Hematopoietic multipotent progenitor cell treated with erythropoietin and hydrocortisone succinate and interleukin-3 and kit ligand, for 4 days (in vitro differentiated cells): ENCODE results near the gene UPK1A.
A peak's percentile ranks its signal among the peaks of the same experiment; 100 is the strongest.

Experiments
- DNase-seq: peaks from one replicate; pipeline ENCODE4 v3.0.0-alpha.2; 2015

UPK1A gene

DNA sequence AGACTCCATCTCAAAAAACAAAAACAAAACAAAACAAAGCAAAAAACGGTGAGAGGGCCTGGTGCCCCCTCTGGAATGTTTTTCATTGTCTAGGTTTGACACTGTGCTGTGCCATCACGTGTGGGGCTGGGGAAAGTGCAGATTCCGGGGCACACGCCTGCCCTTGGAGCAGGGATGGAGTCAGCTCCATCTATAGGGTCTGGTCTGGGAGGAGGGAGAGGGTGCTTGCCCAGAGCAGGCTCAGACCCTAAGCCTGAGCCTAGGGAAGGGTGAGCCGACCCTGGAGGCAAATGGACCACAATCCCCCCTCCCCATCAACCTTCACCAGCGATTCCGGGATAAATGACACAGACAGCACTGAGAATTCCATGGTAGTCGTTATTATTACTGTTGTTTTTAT lies 27.1 kb downstream of the UPK1A start:
- no peak for DNase-seq

- DNase-seq, result peak; percentile 95
These were observed 27.7 kb downstream of the UPK1A start for GRCh38 chr19:35693835-35694599.

DNA sequence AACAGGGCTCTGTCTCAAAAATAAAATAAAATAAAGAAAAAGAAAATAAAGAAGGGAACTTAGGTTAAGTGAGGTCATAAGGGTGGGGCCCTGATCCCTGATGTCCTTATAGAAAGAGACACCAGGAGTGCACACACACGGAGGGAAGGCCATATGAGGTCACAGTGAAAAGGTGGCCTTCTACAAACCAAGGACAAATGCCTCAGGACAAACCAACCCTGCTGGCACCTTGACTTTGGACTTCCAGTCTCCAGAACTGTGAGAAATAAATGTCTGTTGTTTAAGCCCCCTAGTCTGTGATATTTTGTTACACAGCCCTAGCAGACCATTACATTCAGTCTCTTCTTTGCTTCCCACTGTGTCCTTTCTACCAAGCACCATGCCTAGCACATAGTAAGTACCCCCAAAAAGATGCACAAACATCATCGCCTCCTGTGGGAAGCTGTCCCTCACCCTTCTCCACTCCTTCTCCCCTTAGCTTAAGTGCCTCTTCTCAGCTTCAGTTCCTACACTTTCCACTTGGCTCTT lies 29.6 kb downstream of the UPK1A start:
- DNase-seq, result no peak

DNA sequence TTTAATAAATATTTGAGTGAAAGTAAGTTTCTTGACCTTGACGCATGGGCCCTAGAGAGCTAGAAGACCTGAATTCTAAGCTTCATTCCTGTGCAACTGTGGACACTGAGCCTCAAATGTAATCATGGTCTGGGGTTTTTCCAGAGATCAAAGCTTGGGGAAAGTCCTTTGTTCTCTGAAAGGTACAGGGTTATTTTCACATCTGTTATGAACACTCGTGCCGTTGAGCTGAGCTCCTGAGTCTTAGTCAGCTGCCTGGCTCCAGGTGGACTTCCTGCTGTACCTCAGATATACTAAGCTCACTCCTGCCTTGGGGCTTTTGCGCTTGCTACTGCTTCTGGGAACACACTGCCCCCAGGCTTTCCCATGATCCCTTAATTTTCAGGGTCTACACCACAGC lies 30.5 kb downstream of the UPK1A start:
- DNase-seq, result no peak

DNA sequence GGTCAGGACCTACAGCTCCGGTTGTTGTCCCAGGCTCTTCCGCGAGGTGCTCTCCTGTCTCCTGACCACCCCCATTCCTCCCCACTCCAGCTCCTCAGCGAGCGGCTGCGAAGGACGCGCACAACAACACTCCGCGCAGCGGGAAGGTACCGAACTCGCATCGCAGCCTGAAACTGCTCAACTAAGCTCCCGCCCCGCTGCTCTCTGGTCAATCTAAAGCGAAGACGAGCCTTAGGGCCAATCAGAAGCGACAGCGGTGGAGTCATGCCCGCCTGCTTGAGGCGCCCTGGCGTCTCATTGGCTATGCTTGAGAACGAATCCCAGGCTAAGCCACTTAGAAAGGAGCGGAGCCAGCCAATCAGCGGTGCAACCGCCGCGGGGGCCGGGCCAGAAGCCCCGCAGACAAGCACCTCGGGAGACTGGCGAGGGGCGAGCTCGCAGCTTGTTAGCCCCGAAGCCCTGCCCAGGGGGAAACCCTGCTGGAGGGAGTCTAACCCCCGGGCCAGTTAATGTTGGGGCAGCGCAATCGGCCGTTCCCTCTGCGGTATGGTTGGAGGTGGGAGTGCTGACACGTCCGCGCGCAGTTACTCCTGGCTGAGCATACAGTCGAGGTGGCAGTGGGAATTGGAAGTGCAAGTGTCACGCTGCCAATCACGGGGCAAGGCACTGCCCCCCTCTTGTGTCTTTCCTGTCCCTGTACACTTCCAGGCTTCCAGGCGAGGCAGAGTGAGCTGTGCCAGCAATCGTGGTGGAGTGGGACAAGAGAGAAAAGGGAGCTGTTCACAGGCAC lies 36.1 kb downstream of the UPK1A start:
- peak; percentile 99 for DNase-seq

DNA sequence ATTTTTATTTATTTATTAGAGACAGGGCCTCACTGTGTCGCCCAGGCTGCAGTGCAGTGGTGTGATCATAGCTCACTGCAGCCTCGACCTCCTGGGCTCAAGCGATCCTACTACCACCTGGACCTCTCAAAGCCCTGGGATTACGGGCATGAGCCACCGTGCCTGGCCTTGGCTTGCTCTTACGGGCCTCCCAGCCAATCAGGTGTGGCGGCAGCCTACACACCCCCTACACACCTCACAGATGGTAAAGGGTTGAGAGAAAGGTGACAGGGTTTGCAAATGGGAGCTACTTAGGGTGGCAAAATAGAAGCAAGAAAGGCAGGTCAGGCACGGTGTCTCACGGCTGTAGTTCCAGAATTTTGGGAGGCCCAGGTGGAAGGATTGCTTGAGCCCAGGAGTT lies 37.0 kb downstream of the UPK1A start:
- no peak for DNase-seq

GRCh38 chr19:35704218-35704617 lies 37.9 kb downstream of the UPK1A start, which contains the start of gene ZBTB32:
TSS of gene ZBTB32 (plus strand) at chr19:35704558. CDS start at chr19:35714627, 10,069 bp downstream.
- peak; percentile 84 for DNase-seq

- no peak for DNase-seq
These were observed 42.1 kb downstream of the UPK1A start for GRCh38 chr19:35708391-35708790.

DNA sequence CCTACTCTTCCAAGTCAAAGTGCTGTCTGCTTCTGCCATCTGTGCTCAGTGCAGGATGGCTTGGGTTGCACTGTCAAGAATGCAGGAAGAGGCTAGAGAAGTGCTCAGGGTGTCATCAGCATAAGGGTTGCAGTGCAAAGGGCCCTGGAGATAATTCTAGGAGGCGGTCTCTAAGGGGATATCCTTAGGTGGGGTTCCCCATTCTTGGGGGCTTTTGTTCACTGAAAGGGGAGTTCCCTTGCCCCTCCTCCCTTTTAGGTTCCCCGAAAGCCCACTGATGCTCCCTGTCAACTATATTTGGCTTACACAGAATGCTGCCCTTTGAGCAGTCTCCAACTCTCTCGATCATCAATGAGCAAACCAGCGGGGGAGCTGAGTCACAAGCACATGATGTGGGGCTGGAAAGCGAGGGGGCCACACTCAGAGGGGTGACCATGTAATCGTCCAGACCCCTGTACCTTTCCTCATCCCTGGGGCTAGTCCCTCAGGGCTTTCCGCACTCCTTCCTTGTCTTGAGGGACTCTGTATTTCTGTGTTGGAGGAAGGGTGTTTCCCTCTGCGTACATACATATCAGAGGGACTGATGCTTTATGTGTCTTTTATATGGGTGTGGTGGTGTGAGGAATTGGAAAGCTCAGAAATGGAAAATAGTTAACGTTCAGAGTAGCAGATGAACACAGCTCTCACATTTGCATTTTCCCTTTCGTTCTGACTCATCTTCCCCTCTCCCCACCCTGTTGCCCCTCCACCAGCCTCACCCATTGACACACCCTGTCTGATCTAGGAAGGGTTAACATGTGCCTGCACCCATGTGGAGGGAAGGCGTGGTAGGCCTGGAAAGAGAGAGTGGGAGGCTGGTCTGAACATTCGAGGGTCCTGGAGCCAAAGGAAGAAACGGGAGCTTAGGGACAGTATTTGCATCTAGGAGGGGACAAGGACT lies 44.7 kb downstream of the UPK1A start:
- DNase-seq, result no peak

- DNase-seq, result peak; percentile 43
These were observed 46.5 kb downstream of the UPK1A start for GRCh38 chr19:35712567-35713505.

DNA sequence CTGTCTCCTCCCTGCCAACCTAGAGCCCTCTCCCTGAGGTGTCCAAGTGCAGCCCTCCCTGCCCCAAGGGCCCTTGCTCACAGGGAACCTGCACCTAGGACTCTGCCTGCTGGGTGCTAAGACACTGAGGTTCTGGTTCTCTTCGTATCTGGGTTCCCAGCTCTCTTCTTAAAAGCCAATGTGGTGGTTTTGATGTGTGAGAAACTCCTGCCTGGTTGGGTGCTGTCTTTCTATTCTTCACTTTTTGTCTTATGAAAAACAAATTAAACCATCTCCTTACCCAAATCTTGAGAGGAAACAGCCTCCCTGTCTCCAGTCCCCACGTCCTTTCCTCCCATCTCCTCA lies 47.2 kb downstream of the UPK1A start:
- DNase-seq, result no peak

- peak; percentile 77 for DNase-seq
These were observed 47.7 kb downstream of the UPK1A start for GRCh38 chr19:35713904-35714495.

GRCh38 chr19:35714601-35715354 lies 48.5 kb downstream of the UPK1A start:
- DNase-seq, result peak; percentile 68

- no peak for DNase-seq
These were observed 49.1 kb downstream of the UPK1A start for GRCh38 chr19:35715355-35715809.

GRCh38 chr19:35715981-35716800 lies 49.9 kb downstream of the UPK1A start:
- no peak for DNase-seq

DNA sequence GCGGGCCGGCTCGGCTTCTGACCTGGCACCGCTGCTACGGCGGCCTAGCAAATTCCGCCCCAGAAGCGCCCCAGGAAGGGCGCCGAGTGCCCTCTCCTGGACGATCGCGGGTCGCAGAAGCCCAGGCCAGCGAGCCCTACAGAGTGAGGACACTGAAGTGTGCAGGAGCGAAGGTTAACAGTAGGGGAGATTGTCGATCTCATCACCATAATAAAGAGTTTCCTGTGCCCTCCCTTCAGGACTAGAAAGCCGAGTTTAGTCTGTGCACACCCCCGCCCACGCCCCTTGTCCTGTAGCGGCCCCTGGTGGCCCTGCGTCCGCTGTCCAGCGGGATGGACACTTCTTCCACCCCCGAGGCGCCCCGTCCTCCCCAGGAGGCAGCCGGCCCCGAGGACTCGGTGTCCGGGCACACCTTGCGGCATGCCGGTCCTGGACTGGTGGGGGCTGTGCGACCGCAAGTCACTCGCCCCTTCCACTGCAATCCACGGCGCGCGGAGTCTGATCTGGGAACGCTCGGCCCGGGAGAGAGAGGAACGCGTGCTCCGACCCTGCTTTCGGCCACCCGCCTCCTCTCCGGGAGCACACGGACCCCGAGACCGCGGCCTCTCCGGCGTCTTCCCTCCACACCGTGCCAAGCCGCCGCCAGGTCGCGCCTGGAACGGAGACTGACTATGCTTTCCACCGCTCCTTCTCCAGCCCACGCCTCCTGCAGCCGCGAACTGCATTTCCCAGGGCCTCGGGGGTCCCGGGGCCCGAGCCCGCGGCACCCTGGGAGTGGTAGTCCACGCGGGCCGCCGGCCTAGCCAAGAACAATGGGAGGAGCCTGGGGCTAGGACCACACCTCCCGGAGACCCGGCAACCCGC lies 50.7 kb downstream of the UPK1A start:
- DNase-seq, result peak; percentile 99

DNA sequence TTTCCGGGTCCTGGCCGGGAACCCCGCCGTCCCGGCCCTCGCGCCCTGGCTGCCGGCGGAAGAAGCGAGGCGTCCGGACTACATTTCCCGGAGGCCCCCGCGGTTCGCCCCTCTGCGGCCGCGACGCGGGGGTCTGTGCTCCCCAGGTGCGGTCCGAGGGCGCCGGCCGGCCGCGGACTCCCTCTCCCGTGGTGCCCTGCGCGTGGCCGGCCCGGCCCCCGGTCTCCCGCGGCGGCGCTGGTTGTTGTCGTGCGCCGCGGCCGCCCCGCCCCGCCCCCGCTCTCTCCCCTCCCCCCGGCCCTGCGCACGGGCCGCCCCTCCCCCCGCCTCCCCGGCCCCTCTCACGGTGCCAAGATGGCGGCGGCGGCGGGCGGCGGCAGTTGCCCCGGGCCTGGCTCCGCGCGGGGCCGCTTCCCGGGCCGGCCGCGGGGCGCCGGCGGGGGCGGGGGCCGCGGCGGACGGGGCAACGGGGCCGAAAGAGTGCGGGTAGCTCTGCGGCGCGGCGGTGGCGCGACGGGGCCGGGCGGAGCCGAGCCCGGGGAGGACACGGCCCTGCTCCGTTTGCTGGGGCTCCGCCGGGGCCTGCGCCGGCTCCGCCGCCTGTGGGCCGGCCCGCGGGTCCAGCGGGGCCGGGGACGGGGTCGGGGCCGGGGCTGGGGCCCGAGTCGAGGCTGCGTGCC lies 51.5 kb downstream of the UPK1A start, which contains the start of gene KMT2B:
Gene KMT2B, plus strand, starts transcription at position 339 of the 680 bp plus-strand sequence. Its CDS starts 16 bp downstream, at position 355.
- no peak for DNase-seq
